Measurements from ENCODE around the gene IFT74.
A peak's percentile ranks its signal among the peaks of the same experiment; 100 is the strongest.

DNA sequence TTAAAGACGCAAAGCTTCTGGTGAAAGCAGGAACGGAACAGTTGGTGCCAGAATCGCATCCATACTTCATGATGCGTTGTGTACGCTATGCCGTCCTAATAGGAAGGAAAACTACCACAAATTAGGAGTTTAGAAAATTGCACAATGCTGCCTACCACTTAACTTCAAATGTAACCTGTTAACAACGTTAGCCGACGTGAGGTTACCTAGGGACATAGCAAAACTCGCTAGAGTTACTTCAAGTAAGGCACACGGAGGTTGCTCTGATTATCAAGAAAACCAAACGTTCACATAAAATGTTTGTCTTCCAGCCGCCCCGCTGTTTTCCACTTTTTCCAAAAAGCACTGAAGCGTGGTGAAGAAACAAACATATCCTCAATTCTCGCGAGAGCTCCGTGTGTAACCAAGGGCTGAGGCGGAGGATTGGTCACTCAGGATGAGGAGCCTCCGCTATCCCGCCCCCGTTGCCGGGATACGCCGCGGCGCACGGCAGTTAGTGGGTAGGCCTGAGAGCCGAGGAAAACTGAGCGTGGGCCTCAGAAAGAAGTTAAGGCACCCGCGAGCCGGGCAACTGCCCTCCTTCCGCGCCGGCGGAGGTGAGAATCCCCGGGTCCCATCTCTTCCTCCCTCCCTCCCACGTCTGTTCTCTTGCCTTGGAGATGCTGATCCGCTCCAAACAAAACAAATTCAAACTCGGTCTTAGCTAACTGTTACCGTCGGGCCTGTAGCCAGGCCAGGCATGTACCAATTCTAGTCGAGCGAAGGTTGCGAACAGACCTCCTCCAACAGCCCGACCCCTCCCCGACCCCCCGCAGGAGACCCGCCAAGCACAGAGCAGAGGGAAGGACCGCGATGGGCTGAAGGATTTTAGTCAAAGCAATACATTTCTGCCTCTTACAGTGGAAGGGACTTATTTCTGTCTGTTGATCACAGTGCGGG is at the start of gene IFT74:
- TF ChIP-seq POLR2AphosphoS5 (IDR thresholded peaks at IDR 0.05; ENCODE audit: borderline replicate concordance, low read depth, low read length) (peak; percentile 80), FOXP2 (optimal IDR thresholded peaks at IDR 0.05; ENCODE audit: control extremely low read depth, extremely low read length, insufficient read depth) (peak; percentile 54)
